PC-3 (cell line): Measurements from ENCODE around the gene TM4SF5.

Experiments
- CTCF ChIP-seq: fragments of 300-600 bp; sonication (generic); conservative IDR thresholded peaks from 2 replicates; pipeline ENCODE4 v1.5.1; 2017; ENCODE audit warnings: antibody characterized with exemption, low read depth, mild to moderate bottlenecking, low read length
- EZH2 ChIP-seq: fragments of 300-600 bp; sonication (generic); IDR thresholded peaks from one replicate; pipeline ENCODE4 v1.6.1; 2017; ENCODE audit warnings: antibody characterized with exemption, mild to moderate bottlenecking, low read length; ENCODE audit not compliant: unreplicated experiment
- EZH2phosphoT487 ChIP-seq: fragments of 300-600 bp; sonication (generic); IDR thresholded peaks from 2 replicates; pipeline ENCODE4 v1.6.1; 2018; ENCODE audit warnings: mild to moderate bottlenecking, antibody characterized with exemption, low read length, borderline replicate concordance

DNA sequence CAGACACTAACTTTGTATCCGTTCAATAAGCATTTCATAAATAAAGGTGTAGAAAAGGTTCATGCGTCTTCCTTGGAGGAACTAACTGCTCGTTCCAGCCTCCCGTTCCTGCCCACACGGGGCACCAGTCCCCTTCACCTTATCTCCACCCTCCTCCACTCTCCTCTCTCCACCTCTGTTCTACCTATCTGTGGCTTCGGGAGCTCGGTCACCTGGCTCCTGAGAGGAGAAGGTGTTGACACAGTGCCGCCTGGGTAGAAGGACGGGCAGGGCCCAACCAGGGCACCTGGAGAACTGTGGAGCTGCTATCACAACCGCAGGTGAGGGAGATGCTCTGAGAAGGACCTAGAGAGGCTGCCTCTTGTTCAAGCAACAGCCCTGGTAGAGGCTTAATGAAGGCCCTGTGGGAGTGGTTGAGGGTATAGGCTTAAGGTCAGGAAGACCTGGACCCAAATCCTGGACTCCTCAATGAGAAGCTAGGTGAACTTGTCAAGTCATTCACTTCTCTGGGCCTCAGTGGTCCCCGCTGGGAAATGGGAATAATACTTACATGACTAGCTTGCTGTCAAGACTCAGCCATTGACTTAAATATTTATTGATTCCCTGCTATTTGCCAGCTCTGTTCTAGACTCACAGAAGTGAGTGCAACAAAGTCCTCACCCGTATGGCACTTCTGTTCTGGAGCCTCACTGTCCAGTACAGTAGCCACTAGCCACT is 51.8 kb downstream of the TM4SF5 start:
- TF ChIP-seq CTCF (no peak), EZH2 (no peak), EZH2phosphoT487 (no peak)
